Measurements from ENCODE around the gene HECW1. TPM values are rescaled to one million over a fixed set of nuclear protein-coding genes. Genes with fewer than 3 reads are reported as not detected.
"Not testable (repeated sequence)": the region's sequence is repeated elsewhere in the genome, so short reads cannot be mapped to it uniquely, and the experiment has no call there.

HECW1 gene
- total and polyA plus RNA-seq, 8 donors = 0.04 to 0.69 (median 0.12) TPM; not detected in 5

- DNase-seq (no peak), FAIRE-seq (no peak), ATAC-seq (no peak)
- WGBS, 2 donors = 39 to 75% methylated on average over 3 of the region's 3 CpGs
- no peak overlapping the region for H3K27ac ChIP-seq
- no peak for TF ChIP-seq CTCF (IDR thresholded peaks at IDR 0.05)
- peaks cover 0 to 5% (median 0%) of the 10 kb centered on the region in 4 donors for H3K27me3 ChIP-seq
- no peaks in the 10 kb centered on the region for H3K36me3 ChIP-seq
- intact Hi-C loops (cut with DNase I) = no loop called here
- no peaks in the 10 kb centered on the region for H3K4me1 ChIP-seq
- H3K4me3 ChIP-seq = no peak overlapping the region
- H3K9me3 ChIP-seq = no peaks in the 10 kb centered on the region
These were observed 11.9 kb downstream of the HECW1 start for GRCh38 chr7:43124388-43124787.

- no peak overlapping the region for H3K4me3 ChIP-seq
- H3K27me3 ChIP-seq = no peaks in the 10 kb centered on the region
- intact Hi-C loops (cut with DNase I) = no loop called here
- FAIRE-seq = no peak
- no peak for DNase-seq
- 67 to 81% methylated on average over 3 of the region's 3 CpGs for WGBS, 2 donors
- H3K4me1 ChIP-seq = no peaks in the 10 kb centered on the region
- H3K36me3 ChIP-seq = no peaks in the 10 kb centered on the region
- no peak for TF ChIP-seq CTCF (IDR thresholded peaks at IDR 0.05)
- ATAC-seq = no peak
- no peaks in the 10 kb centered on the region for H3K9me3 ChIP-seq
- H3K27ac ChIP-seq = no peak overlapping the region
These were observed 17.9 kb downstream of the HECW1 start for GRCh38 chr7:43130347-43130746.

- 24 to 52% methylated on average over 1 of the region's 1 CpG for WGBS, 2 donors
- Histone ChIP-seq H3K27me3 (no peaks in the 10 kb centered on the region), H3K9me3 (no peaks in the 10 kb centered on the region), H3K27ac (no peak overlapping the region), H3K4me3 (no peak overlapping the region), H3K4me1 (no peaks in the 10 kb centered on the region), H3K36me3 (no peaks in the 10 kb centered on the region)
- no peak for ATAC-seq
- intact Hi-C loops (cut with DNase I) = no loop called here
- no peak for DNase-seq
- no peak for TF ChIP-seq CTCF (IDR thresholded peaks at IDR 0.05)
- no peak for FAIRE-seq
These were observed 22.7 kb downstream of the HECW1 start for GRCh38 chr7:43135129-43135528.

GRCh38 chr7:43136064-43136463 lies 23.6 kb downstream of the HECW1 start:
- no peak for TF ChIP-seq CTCF (IDR thresholded peaks at IDR 0.05)
- Histone ChIP-seq H3K4me1 (no peaks in the 10 kb centered on the region), H3K36me3 (no peaks in the 10 kb centered on the region), H3K4me3 (no peak overlapping the region), H3K27me3 (no peaks in the 10 kb centered on the region), H3K9me3 (no peaks in the 10 kb centered on the region), H3K27ac (no peak overlapping the region)
- DNase-seq (no peak), ATAC-seq (no peak), FAIRE-seq (no peak)
- intact Hi-C loops (cut with DNase I) = no loop called here
- 59 to 60% methylated on average over 2 of the region's 2 CpGs for WGBS, 2 donors

GRCh38 chr7:43137121-43137744 lies 24.8 kb downstream of the HECW1 start:
- ATAC-seq; H3K36me3 ChIP-seq; H3K4me1 ChIP-seq; DNase-seq; intact Hi-C loops (cut with DNase I); H3K27ac ChIP-seq; FAIRE-seq; H3K27me3 ChIP-seq; H3K4me3 ChIP-seq; H3K9me3 ChIP-seq: not testable (repeated sequence)
- 73 to 82% methylated on average over 6 of the region's 6 CpGs for WGBS, 2 donors

All from pancreas (tissue), 10 donors.